ACHN (cell line): ENCODE measurements around the gene TMEFF2.

Experiments
- DNase-seq: peaks from one replicate; pipeline ENCODE4 v3.0.0-alpha.2; 2015
- in situ Hi-C: cut with HindIII; loops from 2 replicates; pipeline ENCODE4 v1.10.0; 2017; ENCODE audit warnings: low sequenced_read_pairs, low pct_ligation_motif_present, low pct_unique_long_range_greater_than_20kb

Gene TMEFF2

DNA sequence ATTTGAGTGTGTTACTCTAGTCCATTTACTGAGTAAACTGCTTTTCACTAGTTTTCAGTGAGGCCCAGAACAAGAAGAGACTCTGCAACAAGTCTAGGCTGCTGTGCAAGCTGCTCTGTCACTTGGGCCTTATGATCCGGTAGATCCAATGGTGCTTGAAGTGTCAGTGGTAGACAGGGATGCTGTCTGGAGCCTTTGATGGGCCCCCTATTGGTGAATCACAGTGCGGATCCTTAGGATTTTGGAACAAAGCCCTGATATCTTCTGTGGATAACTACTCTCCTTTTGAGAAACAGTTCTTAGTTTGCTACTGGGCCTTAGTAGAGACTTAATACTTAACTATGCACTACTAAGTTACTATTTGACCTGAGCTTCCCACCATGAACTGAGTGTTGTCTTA lies 150.2 kb downstream of the TMEFF2 start:
- in situ Hi-C loops = no loop called here
- DNase-seq = no peak

DNA sequence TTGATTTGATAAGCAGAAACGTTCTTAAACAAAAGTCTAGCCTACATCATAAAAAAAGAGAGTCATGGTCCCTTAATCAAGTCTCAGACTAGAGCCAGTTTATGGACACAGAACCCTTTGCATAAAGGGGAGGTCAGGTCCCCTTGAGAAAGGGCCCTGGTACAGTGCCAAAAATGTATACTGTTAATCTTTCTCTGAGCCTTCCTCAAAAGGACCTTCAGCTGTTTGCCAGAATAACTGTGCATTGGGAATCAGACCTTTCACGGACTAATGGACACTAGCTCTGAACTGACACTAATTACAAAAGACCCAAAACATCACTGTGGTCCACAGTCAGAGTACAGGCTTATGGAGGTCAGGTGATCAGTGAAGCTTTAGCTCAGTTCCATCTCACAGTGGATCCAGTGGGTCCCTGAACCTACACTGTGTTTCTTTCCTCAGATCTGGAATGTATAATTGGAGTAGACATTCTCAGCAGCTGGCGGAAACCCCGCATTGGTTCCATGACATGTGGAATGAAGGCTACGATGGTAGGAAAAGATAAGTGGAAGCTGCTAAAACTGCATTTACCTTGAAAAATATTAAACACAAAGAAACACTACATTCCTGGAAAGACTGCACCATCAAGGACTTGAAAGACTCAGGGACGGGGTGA lies 151.4 kb downstream of the TMEFF2 start:
- in situ Hi-C loops = no loop called here

DNA sequence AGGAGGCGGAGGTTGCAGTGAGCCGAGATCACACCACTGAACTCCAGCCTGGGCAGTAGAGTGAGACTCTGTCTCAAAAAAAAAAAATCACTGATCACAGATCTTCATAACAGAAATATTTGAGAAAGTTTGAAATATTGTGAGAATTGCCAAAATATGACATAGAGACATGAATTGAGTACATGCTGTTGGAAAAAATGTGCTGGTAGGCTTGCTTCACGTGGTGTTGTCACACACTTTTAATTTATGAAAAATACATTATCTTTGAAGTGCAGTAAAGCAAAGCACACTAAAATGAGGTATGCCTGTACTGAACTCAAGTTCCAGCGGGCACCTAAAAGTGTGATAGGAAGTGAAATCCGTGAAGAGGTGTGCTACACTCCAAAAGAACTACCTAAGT lies 152.6 kb downstream of the TMEFF2 start:
- DNase-seq = no peak
- in situ Hi-C loops = no loop called here

More for the DNA sequence above, 151.4 kb downstream of the TMEFF2 start:
- DNase-seq = no peak

GRCh38 chr2:192038110-192038509 lies 156.6 kb downstream of the TMEFF2 start:
- DNase-seq = no peak
- in situ Hi-C loops = no loop called here

DNA sequence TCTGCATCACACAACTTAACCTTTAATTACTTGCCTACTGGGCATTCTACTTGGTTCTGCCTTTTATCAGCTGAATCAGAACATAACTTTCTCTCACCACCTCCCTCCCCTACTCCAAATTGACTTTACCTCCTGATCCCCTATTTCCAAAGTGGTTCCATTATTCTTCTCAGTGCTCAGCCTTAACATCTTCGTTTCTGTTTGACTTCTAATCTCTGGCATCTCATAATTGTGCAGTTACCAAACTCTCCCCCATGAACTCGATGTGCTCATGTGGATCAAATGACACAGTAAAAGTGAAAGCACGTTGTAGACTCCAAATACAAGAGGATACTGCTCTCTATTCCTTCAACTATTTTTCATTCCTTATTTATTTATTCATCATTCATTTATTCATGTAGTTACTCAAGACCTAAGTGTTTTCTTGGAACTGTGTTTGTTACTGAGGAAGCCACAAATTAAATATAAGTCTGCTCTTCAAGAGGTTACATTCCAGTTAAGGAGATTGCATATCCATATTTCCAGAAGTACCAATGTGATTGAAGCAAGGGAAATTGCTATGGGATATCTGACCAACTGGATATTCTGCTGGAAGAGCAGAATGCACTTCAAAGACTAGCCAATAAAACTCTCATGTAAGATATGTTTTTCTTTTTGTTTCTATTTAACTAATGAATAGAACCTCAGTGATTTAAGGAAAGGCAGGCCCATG lies 158.8 kb downstream of the TMEFF2 start:
- in situ Hi-C loops = no loop called here
- DNase-seq = no peak

DNA sequence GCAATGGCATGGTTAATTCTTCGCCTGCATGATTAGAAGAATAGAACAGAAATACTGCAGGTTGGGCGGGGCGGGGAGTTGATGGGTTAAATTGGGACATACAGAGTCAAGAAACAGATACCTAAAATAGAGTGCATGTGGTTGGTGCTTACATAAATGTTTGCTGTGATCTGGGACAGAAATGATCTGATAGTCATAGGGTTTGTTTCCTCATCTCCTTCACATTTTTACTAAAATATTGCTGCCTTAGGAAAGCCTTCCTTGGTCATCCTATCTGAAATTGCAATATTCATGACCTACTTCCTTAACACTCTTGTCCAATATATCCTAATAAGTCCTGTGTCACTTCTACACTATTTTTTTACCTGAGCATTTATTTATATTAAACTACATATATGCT lies 163.9 kb downstream of the TMEFF2 start:
- no peak for DNase-seq
- in situ Hi-C loops = no loop called here

GRCh38 chr2:192030289-192030688 lies 164.4 kb downstream of the TMEFF2 start:
- in situ Hi-C loops = no loop called here
- DNase-seq = no peak

DNA sequence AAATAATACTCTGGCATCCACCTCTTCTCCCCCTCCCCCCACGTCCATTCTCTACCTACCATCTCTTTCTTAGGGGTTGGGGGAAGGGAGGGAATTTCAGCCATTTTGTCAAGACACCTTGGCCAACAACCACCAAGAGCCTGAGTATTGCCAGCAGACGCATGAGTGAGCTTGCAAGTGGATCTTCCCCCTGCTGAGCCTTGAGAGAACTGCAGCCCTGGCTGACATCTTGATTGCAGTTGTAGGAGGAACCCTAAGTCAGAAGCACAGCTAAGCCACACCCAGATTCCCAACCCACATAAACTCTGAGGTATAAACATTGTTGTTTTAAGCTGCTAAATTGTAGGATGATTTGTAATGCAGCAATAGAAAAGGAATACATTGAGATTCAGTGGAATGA lies 165.6 kb downstream of the TMEFF2 start:
- peak; percentile 46 for DNase-seq
- in situ Hi-C loops = no loop called here

GRCh38 chr2:192026825-192027120 lies 168.0 kb downstream of the TMEFF2 start:
- no peak for DNase-seq
- in situ Hi-C loops = no loop called here

- no peak for DNase-seq
- in situ Hi-C loops = no loop called here
Measured at GRCh38 chr2:192026059-192026824, 168.5 kb downstream of the TMEFF2 start.

- DNase-seq = no peak
- in situ Hi-C loops = no loop called here
Measured at GRCh38 chr2:192025637-192026036, 169.1 kb downstream of the TMEFF2 start.

GRCh38 chr2:192023006-192023405 lies 171.7 kb downstream of the TMEFF2 start:
- no peak for DNase-seq
- in situ Hi-C loops = no loop called here

DNA sequence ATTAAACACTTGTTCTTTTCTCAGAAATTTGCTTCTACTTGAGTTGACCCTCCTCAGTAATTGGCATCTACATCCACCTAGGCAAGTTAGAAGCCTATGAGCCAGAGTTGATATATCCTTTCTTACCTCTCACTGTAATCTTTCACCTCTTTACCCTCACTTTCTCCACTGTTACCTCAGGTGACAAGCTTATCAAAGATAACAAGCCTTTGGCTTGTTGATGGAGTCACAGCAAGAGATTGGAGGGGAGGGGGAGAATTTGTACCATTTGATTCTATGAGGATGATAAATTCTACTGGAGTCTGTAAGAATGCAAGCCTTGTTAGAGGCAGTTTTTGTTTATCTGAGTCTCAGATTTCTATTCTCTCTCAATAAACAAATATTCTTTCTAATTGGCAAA lies 176.9 kb downstream of the TMEFF2 start:
- in situ Hi-C loops = no loop called here
- DNase-seq = no peak

DNA sequence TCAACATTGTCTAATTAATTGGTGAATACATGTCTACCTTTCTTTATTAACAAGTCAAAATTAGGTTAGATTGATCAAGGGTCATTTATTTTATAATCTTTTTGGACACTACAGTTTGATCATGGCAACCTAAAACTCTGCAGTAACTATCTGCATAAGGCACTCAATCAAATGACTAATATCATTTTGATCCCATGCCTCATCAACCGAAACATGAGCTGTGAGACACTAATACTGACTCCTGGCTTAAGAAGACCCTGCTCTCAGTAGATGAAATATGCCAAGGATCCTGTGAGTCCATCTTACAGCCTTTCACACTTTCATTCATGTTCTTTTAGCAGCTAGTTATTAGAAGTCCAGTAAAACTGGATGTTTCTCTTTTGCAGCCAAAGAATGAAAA lies 178.5 kb downstream of the TMEFF2 start:
- DNase-seq = no peak
- in situ Hi-C loops = no loop called here

DNA sequence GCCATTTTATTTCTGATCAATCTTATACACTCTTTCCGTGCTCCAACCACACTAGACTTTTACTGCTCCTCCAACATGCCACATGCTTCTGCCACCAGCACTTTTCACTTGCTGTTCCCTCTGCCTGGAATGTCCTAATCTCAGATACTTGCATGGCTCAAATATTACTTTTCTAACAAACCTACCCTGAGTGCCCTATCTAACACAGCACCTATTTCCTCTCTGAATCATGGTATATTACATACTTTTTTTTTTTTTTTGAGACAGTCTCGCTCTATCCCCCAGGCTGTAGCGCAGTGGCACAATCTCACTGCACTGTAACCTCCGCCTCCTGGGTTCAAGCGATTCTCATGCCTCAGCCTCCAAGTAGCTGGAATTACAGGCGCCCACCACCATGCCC lies 181.5 kb downstream of the TMEFF2 start:
- in situ Hi-C loops = no loop called here
- DNase-seq = no peak

GRCh38 chr2:192011196-192011595 lies 183.5 kb downstream of the TMEFF2 start:
- no peak for DNase-seq
- in situ Hi-C loops = no loop called here

DNA sequence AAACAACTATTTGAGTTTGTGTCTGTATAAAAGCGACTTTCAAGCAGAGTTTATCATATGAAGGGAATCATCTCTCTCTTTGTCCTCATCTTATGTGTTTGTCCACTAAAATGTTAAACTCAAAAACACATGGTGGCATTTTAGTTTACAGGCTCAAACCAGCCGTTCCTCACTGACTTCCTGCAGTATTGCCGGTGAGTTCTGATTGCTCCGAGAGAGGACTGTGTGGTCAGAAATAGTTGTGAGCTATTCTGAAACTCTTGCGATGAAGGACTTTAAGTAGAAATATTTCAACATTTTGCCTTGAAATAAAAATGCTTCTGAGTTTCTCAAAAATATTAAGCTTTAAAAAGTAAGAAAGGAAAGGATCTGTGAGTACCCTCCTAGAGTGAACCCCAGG lies 184.7 kb downstream of the TMEFF2 start:
- in situ Hi-C loops = no loop called here
- DNase-seq = no peak

GRCh38 chr2:192007581-192008228 lies 187.0 kb downstream of the TMEFF2 start:
- DNase-seq = no peak
- in situ Hi-C loops = no loop called here

DNA sequence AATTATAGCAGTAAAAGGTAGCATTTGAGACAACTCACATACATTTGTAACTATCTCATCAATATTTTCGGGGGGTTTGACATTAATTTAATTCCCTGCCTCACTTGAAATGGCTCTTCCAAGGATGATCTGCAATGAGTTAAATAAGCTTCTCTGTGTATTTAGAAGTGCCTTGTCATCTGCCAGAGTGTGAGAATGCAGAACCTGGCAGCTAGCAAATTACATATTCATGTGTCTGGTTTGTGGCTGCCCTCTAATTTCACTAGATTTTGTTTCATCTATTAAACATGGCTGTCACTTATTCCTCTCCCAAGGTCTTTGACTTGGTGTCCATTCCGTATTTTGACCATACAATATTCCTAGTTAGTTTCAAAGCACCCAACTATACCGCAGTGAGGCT lies 189.5 kb downstream of the TMEFF2 start:
- no peak for DNase-seq
- in situ Hi-C loops = no loop called here
